Activated CD4-positive, alpha-beta T cell treated with anti-CD3 and anti-CD28 coated beads, Interleukin-2, amount 50 U/mL, for 24 hours (primary cell): ENCODE results near the gene ADK.

ENCODE experiments used
- DNase-seq, 2 donors: peaks; one replicate each; pipeline ENCODE4 v3.0.0-alpha.2; 2020; ENCODE audit warnings: low read depth in 1 of 2, low spot score in 1 of 2

ADK gene

GRCh38 chr10:74650613-74651012 lies 499.6 kb downstream of the ADK start:
- no peak for DNase-seq

GRCh38 chr10:74651565-74651964 lies 500.5 kb downstream of the ADK start:
- no peak for DNase-seq

GRCh38 chr10:74652664-74653063 lies 501.6 kb downstream of the ADK start:
- DNase-seq, result no peak

DNA sequence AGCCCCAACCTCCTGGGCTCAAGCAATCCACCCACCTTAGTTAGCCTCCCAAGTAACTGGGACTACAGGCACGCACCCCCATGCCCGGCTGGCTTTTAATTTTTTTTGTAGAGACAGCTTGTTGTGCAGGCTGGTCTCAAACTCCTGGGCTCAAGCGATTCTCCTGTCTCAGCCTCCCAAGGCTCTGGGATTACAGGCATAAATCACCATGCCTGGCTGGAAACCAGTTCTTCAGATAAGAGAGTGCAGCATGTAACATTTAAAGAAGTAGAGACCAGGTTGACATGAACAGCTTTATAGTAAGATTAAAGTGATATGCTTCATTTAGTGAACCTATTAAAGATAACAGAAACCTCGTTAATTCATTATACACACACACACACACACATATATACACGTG lies 507.5 kb downstream of the ADK start:
- DNase-seq, result no peak

GRCh38 chr10:74662635-74663034 lies 511.6 kb downstream of the ADK start:
- no peak for DNase-seq

- no peak for DNase-seq
These were observed 518.2 kb downstream of the ADK start for GRCh38 chr10:74669210-74669609.

GRCh38 chr10:74671716-74672115 lies 520.7 kb downstream of the ADK start:
- no peak for DNase-seq

GRCh38 chr10:74672430-74673165 lies 521.6 kb downstream of the ADK start:
- DNase-seq, result no peak

DNA sequence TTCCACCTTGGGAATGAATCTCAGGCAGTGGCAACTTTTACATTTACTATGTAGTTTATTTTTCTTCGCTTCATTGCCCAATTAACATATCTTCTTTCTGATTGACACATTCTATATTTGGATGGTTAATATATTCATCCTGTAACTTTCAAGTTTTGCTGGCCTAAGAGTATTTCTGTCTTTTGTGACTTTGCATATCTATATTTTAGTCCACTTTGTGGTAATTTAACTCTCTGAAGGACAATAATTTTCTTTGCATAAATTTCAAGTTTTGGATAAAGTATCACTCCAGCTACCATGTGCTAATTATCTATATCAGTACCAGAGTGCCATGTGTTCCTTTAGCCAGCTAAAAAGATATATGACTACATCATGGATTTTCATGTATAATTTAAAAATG lies 523.9 kb downstream of the ADK start:
- no peak for DNase-seq

DNA sequence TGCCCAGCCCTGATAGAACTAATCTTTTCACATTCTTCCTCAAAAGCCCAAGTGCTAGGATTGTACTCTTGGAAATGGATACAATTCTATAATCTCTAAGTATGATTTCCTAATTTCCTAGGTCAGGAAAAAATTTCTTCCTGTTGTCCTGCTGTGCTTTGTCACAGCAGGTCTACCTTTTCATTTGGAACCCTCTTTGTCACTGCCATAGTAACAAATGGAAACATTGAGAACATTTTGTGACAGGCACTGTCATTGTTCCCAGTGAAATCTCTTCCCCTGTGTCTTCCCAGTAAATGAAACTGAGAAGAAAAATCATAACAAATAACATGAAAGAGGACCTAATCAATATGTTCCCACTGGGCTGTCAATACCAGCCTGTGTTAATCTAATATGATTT lies 524.5 kb downstream of the ADK start:
- no peak for DNase-seq

DNA sequence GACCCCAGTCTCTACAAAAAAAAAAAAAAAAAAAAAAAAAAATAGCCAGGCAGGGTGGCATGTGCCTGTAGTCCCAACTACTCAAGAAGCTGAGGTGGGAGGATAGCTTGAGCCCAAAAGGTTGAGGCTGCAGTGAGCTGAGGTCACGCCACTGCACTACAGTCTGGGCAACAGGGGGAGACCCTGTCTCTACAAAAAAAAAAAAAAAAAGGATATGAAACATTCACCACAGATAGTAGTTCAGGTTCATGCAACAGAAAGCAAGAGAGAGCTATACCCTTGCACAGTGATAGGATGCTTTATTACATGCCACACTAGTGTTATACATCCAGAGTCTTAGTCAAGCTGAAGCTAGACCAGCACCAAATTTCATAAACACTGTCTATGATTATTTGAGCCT lies 526.9 kb downstream of the ADK start:
- no peak for DNase-seq

- no peak for DNase-seq
These were observed 531.1 kb downstream of the ADK start for GRCh38 chr10:74681917-74682627.

DNA sequence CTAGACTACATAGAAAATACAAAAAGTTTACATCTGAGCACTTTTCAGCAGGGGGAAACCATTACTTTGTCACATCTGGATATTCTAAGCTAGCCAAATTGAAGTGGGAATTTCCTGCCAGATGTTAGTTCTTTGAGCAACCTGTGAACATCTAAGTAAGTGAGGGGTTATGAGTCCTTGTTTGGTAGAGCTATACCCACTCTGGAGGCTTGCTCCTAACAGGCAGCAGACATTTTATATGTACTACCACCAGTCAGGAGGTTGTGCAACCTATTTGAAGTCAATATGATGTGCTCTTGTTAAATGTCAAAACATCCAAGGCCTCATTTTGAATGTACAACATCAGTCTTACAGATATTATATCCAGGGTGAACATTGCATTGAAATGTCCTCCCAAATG lies 532.0 kb downstream of the ADK start:
- DNase-seq, result no peak

- no peak for DNase-seq
These were observed 532.8 kb downstream of the ADK start for GRCh38 chr10:74683621-74684364.

DNA sequence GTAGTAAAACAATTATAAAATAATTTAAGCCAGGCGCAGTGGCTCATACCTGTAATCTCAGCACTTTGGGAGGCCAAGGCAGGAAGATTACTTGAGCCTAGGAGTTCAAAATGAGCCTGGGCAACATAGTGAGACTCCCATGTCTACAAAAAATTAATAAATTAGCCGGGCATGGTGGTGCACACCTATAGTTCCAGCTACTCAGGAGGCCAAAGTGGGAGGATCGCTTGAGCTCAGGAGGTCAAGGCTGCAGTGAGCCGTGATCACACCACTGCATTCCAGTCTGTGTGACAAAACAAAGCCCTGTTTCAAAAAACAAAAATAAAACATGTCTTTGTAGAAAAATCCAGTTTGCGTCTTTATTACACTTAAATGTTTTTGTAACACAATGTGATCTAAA lies 533.4 kb downstream of the ADK start:
- no peak for DNase-seq

DNA sequence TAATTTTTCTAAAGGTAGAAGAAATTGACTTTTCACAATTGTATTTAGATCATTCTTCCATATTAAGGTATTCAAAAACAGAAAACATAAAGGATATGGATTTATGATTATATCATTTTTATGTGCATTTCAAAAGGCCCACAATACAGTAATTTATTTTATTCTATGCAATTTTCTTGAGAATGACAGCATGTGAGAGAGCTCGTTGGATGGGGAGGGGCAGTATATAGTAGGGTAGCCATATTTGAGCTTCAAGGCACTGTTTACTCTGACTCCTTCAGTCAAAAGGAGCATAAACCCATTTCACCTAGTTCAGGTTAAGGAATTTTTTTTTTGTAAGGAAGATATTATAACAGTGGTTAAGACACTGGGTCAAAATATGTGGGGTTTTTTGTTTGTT lies 534.5 kb downstream of the ADK start:
- no peak for DNase-seq

DNA sequence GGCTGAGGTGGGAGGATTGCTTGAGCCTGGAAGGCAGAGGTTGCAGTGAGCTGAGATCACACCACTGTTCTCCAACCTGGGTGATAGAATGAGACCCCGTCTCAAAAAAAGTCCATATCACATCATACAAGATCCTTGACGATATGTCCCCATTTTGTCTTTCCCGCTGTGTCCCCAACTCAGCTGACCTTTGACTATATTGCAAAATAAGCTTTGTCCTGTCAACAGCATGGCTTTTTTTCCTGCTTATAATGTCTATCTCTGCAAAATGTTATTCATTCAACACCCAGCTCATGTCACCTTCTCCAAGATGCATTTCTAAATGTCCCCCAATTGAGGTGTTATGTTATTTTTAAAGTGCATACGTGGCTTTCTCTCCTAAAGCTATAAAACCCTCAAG lies 539.4 kb downstream of the ADK start:
- no peak for DNase-seq

DNA sequence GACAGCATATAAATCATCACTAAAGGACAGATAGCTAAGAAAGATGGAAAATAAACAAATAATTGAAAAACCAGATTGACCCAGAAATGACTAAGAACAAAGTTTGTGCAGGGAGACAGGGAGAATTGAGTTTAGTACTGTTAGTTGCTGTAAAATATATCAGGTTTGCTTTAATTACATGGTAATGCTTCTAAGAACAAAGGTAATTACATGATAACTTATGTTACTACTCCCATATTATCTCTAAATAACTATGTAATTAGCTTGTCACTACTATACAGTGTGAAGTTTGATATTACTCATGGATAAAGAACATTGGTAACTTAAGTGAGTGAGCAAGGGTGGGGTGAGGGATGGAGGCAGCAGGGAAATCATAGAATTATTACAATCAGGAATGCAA lies 540.1 kb downstream of the ADK start:
- DNase-seq, result no peak

DNA sequence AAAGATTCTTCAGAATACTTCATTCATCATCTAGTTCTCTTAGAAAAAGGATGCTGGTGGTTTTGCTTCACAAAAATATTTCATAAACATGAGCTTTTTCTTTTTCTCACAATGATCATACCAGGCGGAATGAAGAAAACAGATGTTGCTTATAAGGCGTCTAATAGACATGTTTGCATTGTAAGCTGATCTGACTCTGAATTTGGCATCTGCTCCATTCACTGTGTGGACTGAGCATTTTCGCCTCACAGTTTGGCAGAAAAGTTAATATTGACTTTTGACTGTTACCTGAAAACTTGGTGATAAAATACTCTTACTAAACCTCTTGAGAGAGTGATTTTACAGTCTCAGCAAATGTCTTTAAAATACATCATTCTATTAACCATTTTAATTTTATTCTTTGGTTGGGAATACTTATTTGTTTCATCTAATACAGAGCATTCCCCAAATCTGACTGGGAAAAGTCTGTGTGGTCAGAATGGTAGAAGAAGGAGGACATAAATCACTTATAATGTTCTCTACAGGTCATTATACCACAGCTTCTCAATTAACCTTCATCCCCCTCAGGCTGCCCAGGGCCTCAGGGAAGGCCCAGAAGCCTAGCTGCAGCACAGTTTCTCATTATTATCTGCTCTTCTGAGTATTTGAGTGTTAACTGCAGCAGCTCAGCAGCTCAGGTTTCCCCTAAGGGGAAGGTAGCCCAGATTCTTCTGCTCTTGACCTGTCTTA lies 553.8 kb downstream of the ADK start:
- DNase-seq, result no peak

DNA sequence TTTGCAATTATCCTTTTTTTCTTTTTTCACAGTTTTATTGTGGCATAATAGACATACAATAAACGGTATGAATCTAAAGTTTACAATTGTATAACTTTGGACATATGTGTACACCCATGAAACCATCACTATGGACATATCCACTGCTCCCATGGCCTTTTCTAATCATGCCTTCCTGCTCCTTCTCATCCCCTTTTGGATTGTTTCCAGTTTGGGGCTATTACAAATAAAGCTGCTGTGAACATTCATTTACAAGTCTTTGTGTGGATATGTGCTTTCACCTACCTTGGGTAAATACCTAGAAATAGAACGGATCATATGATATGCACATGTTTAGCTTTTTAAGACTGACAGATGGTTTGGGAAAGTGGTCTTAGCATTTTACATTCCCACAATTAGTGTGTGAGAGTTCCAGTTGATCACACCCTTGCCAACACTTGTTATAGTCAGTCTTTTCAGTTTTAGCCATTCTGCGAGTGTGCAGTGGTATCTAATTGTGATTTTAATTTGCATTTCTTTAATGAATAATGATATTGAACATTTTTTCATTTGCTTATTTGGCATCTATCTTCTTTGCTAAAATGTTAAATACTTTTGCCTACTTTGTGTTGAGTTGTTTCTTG lies 554.4 kb downstream of the ADK start:
- no peak for DNase-seq

DNA sequence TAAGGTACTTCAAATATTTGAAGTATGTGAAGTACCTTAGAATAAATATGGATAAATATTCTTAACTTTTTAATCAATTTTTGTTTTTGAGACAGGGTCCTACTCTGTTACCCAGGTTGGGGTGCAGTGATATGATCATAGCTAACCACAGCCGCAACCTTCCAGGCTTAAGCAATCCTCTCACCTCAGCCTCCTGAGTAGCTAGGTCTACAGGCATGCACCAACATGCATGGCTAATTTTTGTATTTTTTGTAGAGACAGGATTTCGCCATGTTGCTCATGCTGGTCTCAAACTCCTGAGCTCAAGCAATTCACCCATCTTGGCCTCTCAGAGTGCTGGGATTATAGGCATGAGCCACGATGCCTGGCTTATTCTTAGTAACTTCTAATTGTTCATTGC lies 555.9 kb downstream of the ADK start:
- no peak for DNase-seq
